DOHH2 (cell line): ENCODE measurements around the gene BGN.

Experiments
- H3F3A ChIP-seq: fragments of 200-600 bp; sonication (generic), shearing (Covaris generic); 2 replicates; pipeline ENCODE4 v1.6.0; 2016; ENCODE audit warnings: antibody characterized with exemption, mild to moderate bottlenecking; ENCODE audit not compliant: control insufficient read depth, insufficient read depth
- H3K27ac ChIP-seq: fragments of 200-600 bp; sonication (generic); 2 replicates; pipeline ENCODE4 v1.5.1; 2014; ENCODE audit warnings: low read depth, mild to moderate bottlenecking, low read length, moderate library complexity
- H3K27me3 ChIP-seq: fragments of 200-600 bp; sonication (generic); 2 replicates; pipeline ENCODE4 v1.6.1; 2014; ENCODE audit warnings: mild to moderate bottlenecking, low read length, mixed read lengths; ENCODE audit not compliant: control insufficient read depth
- H3K36me3 ChIP-seq: fragments of 200-600 bp; sonication (generic); 2 replicates; pipeline ENCODE4 v1.6.1; 2014; ENCODE audit warnings: mild to moderate bottlenecking, low read length, moderate library complexity, mixed read lengths; ENCODE audit not compliant: control insufficient read depth
- H3K4me1 ChIP-seq: fragments of 200-600 bp; sonication (generic); 2 replicates; pipeline ENCODE4 v1.6.1; 2014; ENCODE audit warnings: mild to moderate bottlenecking, low read length, mixed read lengths; ENCODE audit not compliant: control insufficient read depth
- H3K4me2 ChIP-seq: fragments of 200-600 bp; sonication (generic); 2 replicates; pipeline ENCODE4 v1.6.0; 2014; ENCODE audit warnings: mild to moderate bottlenecking, low read length, moderate library complexity
- H3K4me3 ChIP-seq: fragments of 200-600 bp; sonication (generic); 2 replicates; pipeline ENCODE4 v1.5.1; 2014; ENCODE audit warnings: mild to moderate bottlenecking, low read length, mixed read lengths
- H3K79me2 ChIP-seq: fragments of 200-600 bp; sonication (generic); 2 replicates; pipeline ENCODE4 v1.6.1; 2014; ENCODE audit warnings: mild to moderate bottlenecking, low read length, mixed read lengths; ENCODE audit not compliant: control insufficient read depth
- H3K9me2 ChIP-seq: fragments of 200-600 bp; sonication (generic); replicated peaks from 2 replicates; pipeline ENCODE4 v1.6.1; 2014; ENCODE audit warnings: mild to moderate bottlenecking, low read length, mixed read lengths; ENCODE audit not compliant: control insufficient read depth
- H3K9me3 ChIP-seq: fragments of 200-600 bp; sonication (generic); 2 replicates; pipeline ENCODE4 v1.6.1; 2014; ENCODE audit warnings: antibody characterized with exemption, low read length, mixed read lengths; ENCODE audit not compliant: control insufficient read depth, insufficient read depth
- H4K20me1 ChIP-seq: fragments of 200-600 bp; sonication (generic); 2 replicates; pipeline ENCODE4 v1.6.0; 2014; ENCODE audit warnings: low read depth, mild to moderate bottlenecking, antibody characterized with exemption, low read length, moderate library complexity; ENCODE audit not compliant: control insufficient read depth, insufficient read depth
- CTCF ChIP-seq: fragments of 200-600 bp; sonication (generic); IDR thresholded peaks from one replicate; pipeline ENCODE4 v1.5.1; 2014; ENCODE audit warnings: antibody characterized with exemption, mild to moderate bottlenecking, low read depth, low read length; ENCODE audit not compliant: poor library complexity, severe bottlenecking
- EZH2phosphoT487 ChIP-seq: fragments of 200-600 bp; sonication (generic); IDR thresholded peaks from 2 replicates; pipeline ENCODE4 v1.6.1; 2017; ENCODE audit warnings: borderline replicate concordance, mild to moderate bottlenecking, antibody characterized with exemption, low read length, moderate library complexity, mixed read lengths

The BGN gene

GRCh38 chrX:153477901-153478300, 16.9 kb upstream of the BGN start:
- peaks cover 4% of the 10 kb centered on the region for H3K4me1 ChIP-seq
- H3K79me2 ChIP-seq: no peaks in the 10 kb centered on the region
- TF ChIP-seq CTCF (no peak), EZH2phosphoT487 (no peak)
- H3K9me2 ChIP-seq: no peaks in the 10 kb centered on the region
- no peak overlapping the region for H3K4me2 ChIP-seq
- H3K36me3 ChIP-seq: no peaks in the 10 kb centered on the region
- H3F3A ChIP-seq: no peaks in the 10 kb centered on the region
- no peaks in the 10 kb centered on the region for H3K9me3 ChIP-seq
- H3K4me3 ChIP-seq: no peak overlapping the region
- no peaks in the 10 kb centered on the region for H3K27me3 ChIP-seq
- H4K20me1 ChIP-seq: no peaks in the 10 kb centered on the region
- no peak overlapping the region for H3K27ac ChIP-seq

GRCh38 chrX:153478746-153479145, 16.0 kb upstream of the BGN start:
- no peaks in the 10 kb centered on the region for H3K79me2 ChIP-seq
- no peaks in the 10 kb centered on the region for H3K9me3 ChIP-seq
- H3K36me3 ChIP-seq: no peaks in the 10 kb centered on the region
- TF ChIP-seq CTCF (no peak), EZH2phosphoT487 (no peak)
- H3K4me3 ChIP-seq: no peak overlapping the region
- H3K9me2 ChIP-seq: no peaks in the 10 kb centered on the region
- H3K4me1 ChIP-seq: peaks cover 4% of the 10 kb centered on the region
- no peaks in the 10 kb centered on the region for H3F3A ChIP-seq
- no peaks in the 10 kb centered on the region for H4K20me1 ChIP-seq
- H3K4me2 ChIP-seq: no peak overlapping the region
- H3K27me3 ChIP-seq: no peaks in the 10 kb centered on the region
- H3K27ac ChIP-seq: no peak overlapping the region

GRCh38 chrX:153481043-153481442, 13.7 kb upstream of the BGN start:
- H3K4me3 ChIP-seq: no peak overlapping the region
- no peaks in the 10 kb centered on the region for H4K20me1 ChIP-seq
- H3K27ac ChIP-seq: no peak overlapping the region
- no peaks in the 10 kb centered on the region for H3K9me3 ChIP-seq
- TF ChIP-seq EZH2phosphoT487 (no peak), CTCF (no peak)
- H3K79me2 ChIP-seq: no peaks in the 10 kb centered on the region
- no peaks in the 10 kb centered on the region for H3F3A ChIP-seq
- no peaks in the 10 kb centered on the region for H3K9me2 ChIP-seq
- H3K36me3 ChIP-seq: no peaks in the 10 kb centered on the region
- no peaks in the 10 kb centered on the region for H3K4me1 ChIP-seq
- H3K27me3 ChIP-seq: no peaks in the 10 kb centered on the region
- H3K4me2 ChIP-seq: no peak overlapping the region
